Cardiac septum (tissue), 1 donor: ENCODE measurements around the gene GPR15LG. TPM values are rescaled to one million over a fixed set of nuclear protein-coding genes. Genes with fewer than 3 reads are reported as not detected.

Experiments
- DNase-seq: peaks from one replicate; pipeline ENCODE4 v3.0.0-alpha.2; 2020; ENCODE audit warnings: low spot score
- intact Hi-C: fragments of 100-400 bp; cut with DNase I; formaldehyde crosslinking; loops from one replicate; pipeline ENCODE4 v1.14.0; 2022
- total RNA-seq: library from RNA; stranded (reverse); fragmentation: NEBNext Ultra II Directional; extraction: Animal tissue kit (Norgen Biotek cat#: 25700); gene quantifications from one replicate; pipeline ENCODE4 v1.2.1, GENCODE V29; 2021
- donor health status: DM: no; HTN: no; CAD: no.

The GPR15LG gene
- total RNA-seq, 1 donor from 2014 or later = not detected

GRCh38 chr10:84205049-84205852 lies 31.6 kb downstream of the GPR15LG start:
- intact Hi-C loops = no loop called here
- peak; percentile 76 for DNase-seq

GRCh38 chr10:84205853-84206525 lies 32.4 kb downstream of the GPR15LG start:
- peak; percentile 41 for DNase-seq
- intact Hi-C loops = no loop called here

GRCh38 chr10:84208023-84208422 lies 34.4 kb downstream of the GPR15LG start:
- peak; percentile 60 for DNase-seq
- intact Hi-C loops = no loop called here

GRCh38 chr10:84211566-84211965 lies 38.0 kb downstream of the GPR15LG start:
- peak; percentile 14 for DNase-seq
- intact Hi-C loops = no loop called here

- intact Hi-C loops = no loop called here
- DNase-seq = peak; percentile 53
Measured at GRCh38 chr10:84212014-84212413, 38.4 kb downstream of the GPR15LG start.

GRCh38 chr10:84213076-84213475 lies 39.5 kb downstream of the GPR15LG start:
- intact Hi-C loops = no loop called here
- peak; percentile 63 for DNase-seq

GRCh38 chr10:84214046-84214572 lies 40.5 kb downstream of the GPR15LG start:
- peak; percentile 63 for DNase-seq
- intact Hi-C loops = no loop called here

GRCh38 chr10:84214612-84215235 lies 41.1 kb downstream of the GPR15LG start:
- peak; percentile 64 for DNase-seq
- intact Hi-C loops = no loop called here

GRCh38 chr10:84216834-84217233 lies 43.2 kb downstream of the GPR15LG start:
- peak; percentile 74 for DNase-seq
- intact Hi-C loops = no loop called here

- intact Hi-C loops = no loop called here
Measured at GRCh38 chr10:84217746-84218145, 44.1 kb downstream of the GPR15LG start.

GRCh38 chr10:84221916-84222315 lies 48.3 kb downstream of the GPR15LG start:
- peak; percentile 10 for DNase-seq
- intact Hi-C loops = no loop called here

More at GRCh38 chr10:84217746-84218145, 44.1 kb downstream of the GPR15LG start:
- peak; percentile 44 for DNase-seq

- peak; percentile 26 for DNase-seq
- intact Hi-C loops = no loop called here
Measured at GRCh38 chr10:84224411-84225028, 50.9 kb downstream of the GPR15LG start.

GRCh38 chr10:84225427-84226173 lies 52.0 kb downstream of the GPR15LG start, which contains the start of gene LRIT2:
Gene LRIT2, minus strand, starts transcription at chr10:84225544. Its CDS starts 24 bp downstream, at chr10:84225520.
- peak; percentile 41 for DNase-seq
- intact Hi-C loops = no loop called here

GRCh38 chr10:84226616-84227015 lies 53.0 kb downstream of the GPR15LG start:
- no peak for DNase-seq
- intact Hi-C loops = no loop called here

GRCh38 chr10:84227810-84228209 lies 54.2 kb downstream of the GPR15LG start:
- intact Hi-C loops = no loop called here
- peak; percentile 15 for DNase-seq

GRCh38 chr10:84230359-84230758 lies 56.8 kb downstream of the GPR15LG start:
- DNase-seq = no peak
- intact Hi-C loops = no loop called here

- intact Hi-C loops = no loop called here
- DNase-seq = no peak
Measured at GRCh38 chr10:84232376-84232775, 58.8 kb downstream of the GPR15LG start.

GRCh38 chr10:84233940-84234339 lies 60.3 kb downstream of the GPR15LG start:
- no peak for DNase-seq
- intact Hi-C loops = no loop called here

- intact Hi-C loops = no loop called here
Measured at GRCh38 chr10:84234479-84234878, 60.9 kb downstream of the GPR15LG start.

More at GRCh38 chr10:84234479-84234878, 60.9 kb downstream of the GPR15LG start:
- no peak for DNase-seq
